ENCODE measurements around the gene FGFBP2.
A peak's percentile ranks its signal among the peaks of the same experiment; 100 is the strongest.

FGFBP2 gene

DNA sequence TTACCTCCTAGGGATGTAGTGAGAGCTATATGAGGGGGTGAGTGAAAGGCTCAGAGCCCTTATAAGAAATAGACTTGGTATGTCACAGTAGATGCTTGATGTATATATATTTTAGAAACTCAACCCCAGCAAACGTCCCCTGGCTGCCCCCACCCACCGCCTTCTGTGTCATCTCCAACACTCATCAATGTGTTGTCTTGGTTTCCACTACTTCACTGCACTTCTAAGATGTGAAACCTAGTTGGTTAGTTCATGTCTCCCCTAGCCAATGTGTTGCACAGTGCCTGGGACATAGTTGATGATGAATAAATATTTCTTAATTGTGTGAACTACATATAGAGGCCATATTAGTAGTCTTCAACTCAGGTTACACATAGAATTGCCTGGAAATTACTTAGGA lies 4.4 kb downstream of the FGFBP2 start:
- no peak overlapping the region for H3K4me3 ChIP-seq (ENCODE audit: low read depth, low read length)
- TF ChIP-seq, protein P1, sequence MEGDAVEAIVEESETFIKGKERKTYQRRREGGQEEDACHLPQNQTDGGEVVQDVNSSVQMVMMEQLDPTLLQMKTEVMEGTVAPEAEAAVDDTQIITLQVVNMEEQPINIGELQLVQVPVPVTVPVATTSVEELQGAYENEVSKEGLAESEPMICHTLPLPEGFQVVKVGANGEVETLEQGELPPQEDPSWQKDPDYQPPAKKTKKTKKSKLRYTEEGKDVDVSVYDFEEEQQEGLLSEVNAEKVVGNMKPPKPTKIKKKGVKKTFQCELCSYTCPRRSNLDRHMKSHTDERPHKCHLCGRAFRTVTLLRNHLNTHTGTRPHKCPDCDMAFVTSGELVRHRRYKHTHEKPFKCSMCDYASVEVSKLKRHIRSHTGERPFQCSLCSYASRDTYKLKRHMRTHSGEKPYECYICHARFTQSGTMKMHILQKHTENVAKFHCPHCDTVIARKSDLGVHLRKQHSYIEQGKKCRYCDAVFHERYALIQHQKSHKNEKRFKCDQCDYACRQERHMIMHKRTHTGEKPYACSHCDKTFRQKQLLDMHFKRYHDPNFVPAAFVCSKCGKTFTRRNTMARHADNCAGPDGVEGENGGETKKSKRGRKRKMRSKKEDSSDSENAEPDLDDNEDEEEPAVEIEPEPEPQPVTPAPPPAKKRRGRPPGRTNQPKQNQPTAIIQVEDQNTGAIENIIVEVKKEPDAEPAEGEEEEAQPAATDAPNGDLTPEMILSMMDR (IDR thresholded peaks at IDR 0.05; ENCODE audit: low read depth, low read length, missing control alignments), result no peak
- no peak for DNase-seq (ENCODE audit: low read depth)

DNA sequence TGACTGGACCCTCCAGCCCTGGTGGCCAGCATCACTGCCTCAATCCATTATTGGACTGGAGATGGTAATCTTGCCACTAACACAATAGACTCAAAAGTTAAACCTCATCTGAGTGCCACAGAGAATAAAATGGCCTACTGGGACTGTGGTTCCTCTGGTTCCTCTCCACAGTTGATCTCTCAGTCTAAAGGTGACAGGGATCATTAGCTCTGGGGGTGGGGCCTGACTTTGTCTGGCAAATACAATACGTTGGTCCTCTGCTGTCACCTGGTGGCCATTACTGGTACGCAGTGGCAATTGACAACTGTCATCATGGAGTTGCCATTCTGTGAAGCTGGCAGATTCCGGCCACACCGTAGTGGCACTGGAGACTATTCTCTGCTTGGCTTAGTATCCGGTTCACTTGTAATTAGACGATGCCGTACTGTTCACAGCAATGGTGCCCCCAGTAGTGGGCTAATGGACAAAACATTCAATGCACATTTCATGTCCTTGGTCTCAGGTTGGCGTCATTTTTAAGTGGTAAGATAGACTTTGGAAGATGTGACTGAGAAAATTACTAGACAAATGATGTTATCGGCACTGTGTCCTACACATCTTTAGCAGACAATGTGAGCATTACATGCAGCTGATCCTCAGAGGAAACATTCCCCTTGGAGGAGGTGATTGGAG lies 6.7 kb downstream of the FGFBP2 start:
- peak; percentile 58 for DNase-seq (ENCODE audit: low read depth)
- TF ChIP-seq, protein P1 (IDR thresholded peaks at IDR 0.05; ENCODE audit: low read depth, low read length, missing control alignments), result peak; percentile 92

DNA sequence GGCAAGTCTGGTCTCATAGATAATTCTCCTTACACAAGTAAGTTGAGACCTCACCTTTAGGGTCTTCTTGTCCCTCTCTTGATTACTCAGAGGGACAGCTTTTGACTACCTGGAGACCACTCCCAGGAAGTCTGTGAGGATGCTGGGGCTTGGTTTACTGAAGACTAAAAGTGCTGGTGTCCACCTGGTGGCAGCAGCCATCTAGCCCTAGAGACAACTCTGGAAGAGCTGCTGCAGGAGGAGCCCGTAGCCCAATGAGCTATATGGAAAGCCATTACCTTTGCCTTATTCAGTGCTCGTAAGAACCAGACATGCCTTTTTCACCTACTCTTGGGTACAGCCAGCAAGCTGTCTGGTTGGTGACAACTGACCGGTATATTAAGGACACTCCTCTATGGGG lies 7.3 kb downstream of the FGFBP2 start:
- TF ChIP-seq, protein P1 (IDR thresholded peaks at IDR 0.05; ENCODE audit: low read depth, low read length, missing control alignments), result peak; percentile 10
- H3K4me3 ChIP-seq (ENCODE audit: low read depth, low read length), result no peak overlapping the region
- DNase-seq (ENCODE audit: low read depth), result no peak

More for the DNA sequence above, 6.7 kb downstream of the FGFBP2 start:
- no peak overlapping the region for H3K4me3 ChIP-seq (ENCODE audit: low read depth, low read length)

- peak; percentile 15 for DNase-seq (ENCODE audit: low read depth)
- H3K4me3 ChIP-seq (ENCODE audit: low read depth, low read length), result no peak overlapping the region
- TF ChIP-seq, protein P1 (IDR thresholded peaks at IDR 0.05; ENCODE audit: low read depth, low read length, missing control alignments), result no peak
Measured at GRCh38 chr4:15953625-15954024, 9.3 kb downstream of the FGFBP2 start.

DNA sequence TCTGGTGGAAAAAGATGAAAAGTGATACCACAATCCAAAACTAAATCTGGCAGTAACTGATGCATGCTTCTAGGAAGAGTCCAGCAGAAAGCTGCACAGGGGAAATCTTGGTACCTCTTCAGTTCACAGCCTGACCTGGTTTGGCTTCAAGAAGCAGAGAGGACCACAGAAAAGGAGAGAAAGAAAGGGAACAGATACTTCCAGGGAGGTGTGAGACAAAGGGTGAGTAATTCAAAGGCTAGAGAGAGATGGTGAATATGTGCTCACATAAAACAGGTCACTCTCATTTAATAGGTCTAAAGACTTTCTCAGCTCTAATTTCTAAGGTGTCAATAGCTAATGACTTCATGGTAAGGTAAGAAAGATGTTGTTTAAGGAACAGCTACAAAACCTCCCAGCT lies 11.2 kb downstream of the FGFBP2 start:
- no peak for DNase-seq (ENCODE audit: low read depth)
- TF ChIP-seq, protein P1 (IDR thresholded peaks at IDR 0.05; ENCODE audit: low read depth, low read length, missing control alignments), result no peak
- no peak overlapping the region for H3K4me3 ChIP-seq (ENCODE audit: low read depth, low read length)

GRCh38 chr4:15948826-15949225 lies 14.1 kb downstream of the FGFBP2 start:
- TF ChIP-seq, protein P1 (IDR thresholded peaks at IDR 0.05; ENCODE audit: low read depth, low read length, missing control alignments), result no peak
- no peak overlapping the region for H3K4me3 ChIP-seq (ENCODE audit: low read depth, low read length)
- no peak for DNase-seq (ENCODE audit: low read depth)

DNA sequence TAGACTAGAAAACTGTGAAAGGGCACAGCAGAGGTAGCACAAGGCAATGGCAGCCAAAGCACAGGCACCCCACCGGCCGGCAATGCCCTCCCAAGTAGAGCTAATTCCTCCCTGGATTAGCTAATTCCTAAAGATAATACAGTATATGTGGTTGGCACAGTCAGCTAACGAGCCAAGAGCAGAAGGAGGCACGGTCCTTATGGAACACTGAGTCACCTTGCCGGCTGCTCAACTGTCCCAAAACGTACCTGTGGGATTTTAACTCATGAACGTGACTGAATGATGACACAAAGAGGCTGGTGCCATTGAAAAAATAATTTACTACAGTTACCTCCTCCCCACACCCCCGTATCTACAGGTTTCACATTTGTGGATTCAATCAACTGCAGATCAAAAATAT lies 15.3 kb downstream of the FGFBP2 start:
- TF ChIP-seq, protein P1 (IDR thresholded peaks at IDR 0.05; ENCODE audit: low read depth, low read length, missing control alignments), result no peak
- no peak for DNase-seq (ENCODE audit: low read depth)
- H3K4me3 ChIP-seq (ENCODE audit: low read depth, low read length), result no peak overlapping the region

Data from GM12864 (cell line).